ENCODE data around the gene FILIP1L.

FILIP1L gene

GRCh38 chr3:100114413-100115030 lies at the start of gene FILIP1L:
TSS of gene FILIP1L (minus strand) at chr3:100114501.
- no peak within 1 kb of the TSS for H3K4me3 ChIP-seq (ENCODE audit: low read depth, low read length)
- H3K27ac ChIP-seq = no peak within 1 kb of the TSS
- no peak for TF ChIP-seq CTCF (IDR thresholded peaks at IDR 0.05; ENCODE audit: low read depth, low read length)
- no peaks in the 10 kb centered on the region for H3K9me3 ChIP-seq (ENCODE audit: severe bottlenecking)
- no peaks in the 10 kb centered on the region for H3K27me3 ChIP-seq (ENCODE audit: insufficient read depth, low read depth, severe bottlenecking)
- DNase-seq = no peak
- H3K36me3 ChIP-seq = no peaks in the 10 kb centered on the region; the same call in 1 of the 2 replicates

- Histone ChIP-seq H3K36me3 (no peaks in the 10 kb centered on the region; the same call in 1 of the 2 replicates), H3K9me3 (ENCODE audit: severe bottlenecking) (no peaks in the 10 kb centered on the region), H3K27ac (no peak overlapping the region), H3K27me3 (ENCODE audit: insufficient read depth, low read depth, severe bottlenecking) (no peaks in the 10 kb centered on the region), H3K4me3 (ENCODE audit: low read depth, low read length) (no peak overlapping the region)
- no peak for DNase-seq
- TF ChIP-seq CTCF (IDR thresholded peaks at IDR 0.05; ENCODE audit: low read depth, low read length) = no peak
Observed at GRCh38 chr3:100163787-100164186, 49.5 kb upstream of the FILIP1L start.

GRCh38 chr3:100160521-100160920 lies 46.2 kb upstream of the FILIP1L start:
- no peak overlapping the region for H3K27ac ChIP-seq
- H3K4me3 ChIP-seq (ENCODE audit: low read depth, low read length) = no peak overlapping the region
- TF ChIP-seq CTCF (IDR thresholded peaks at IDR 0.05; ENCODE audit: low read depth, low read length) = no peak
- DNase-seq = no peak
- no peaks in the 10 kb centered on the region for H3K9me3 ChIP-seq (ENCODE audit: severe bottlenecking)
- H3K36me3 ChIP-seq = peaks cover 7% of the 10 kb centered on the region
- no peaks in the 10 kb centered on the region for H3K27me3 ChIP-seq (ENCODE audit: insufficient read depth, low read depth, severe bottlenecking)

GRCh38 chr3:100159331-100160153 lies 45.2 kb upstream of the FILIP1L start:
- no peak for DNase-seq
- Histone ChIP-seq H3K36me3 (peaks cover 13% of the 10 kb centered on the region), H3K27ac (no peak overlapping the region), H3K9me3 (ENCODE audit: severe bottlenecking) (peaks cover 5% of the 10 kb centered on the region), H3K27me3 (ENCODE audit: insufficient read depth, low read depth, severe bottlenecking) (no peaks in the 10 kb centered on the region), H3K4me3 (ENCODE audit: low read depth, low read length) (no peak overlapping the region)
- no peak for TF ChIP-seq CTCF (IDR thresholded peaks at IDR 0.05; ENCODE audit: low read depth, low read length)

- DNase-seq = no peak
- no peak for TF ChIP-seq CTCF (IDR thresholded peaks at IDR 0.05; ENCODE audit: low read depth, low read length)
- peaks cover 13% of the 10 kb centered on the region for H3K36me3 ChIP-seq
- no peak overlapping the region for H3K4me3 ChIP-seq (ENCODE audit: low read depth, low read length)
- no peaks in the 10 kb centered on the region for H3K27me3 ChIP-seq (ENCODE audit: insufficient read depth, low read depth, severe bottlenecking)
- H3K27ac ChIP-seq = no peak overlapping the region
- H3K9me3 ChIP-seq (ENCODE audit: severe bottlenecking) = peaks cover 5% of the 10 kb centered on the region
Observed at GRCh38 chr3:100158918-100159330, 44.6 kb upstream of the FILIP1L start.
